KMS-11 (cell line): ENCODE data around the gene ADORA1.

Experiments
- H2AFZ ChIP-seq: fragments of 200-600 bp; sonication (generic); 2 replicates; pipeline ENCODE4 v1.6.1; 2016; ENCODE audit warnings: antibody characterized with exemption, mixed run types, low read depth
- H3K27ac ChIP-seq: fragments of 200-600 bp; sonication (generic); 2 replicates; pipeline ENCODE4 v1.6.1; 2016; ENCODE audit warnings: mild to moderate bottlenecking, mixed run types
- H3K27me3 ChIP-seq: fragments of 200-600 bp; sonication (generic); 2 replicates; pipeline ENCODE4 v1.6.1; 2017; ENCODE audit warnings: mild to moderate bottlenecking, low read depth, mixed run types, moderate library complexity; ENCODE audit not compliant: insufficient read depth
- H3K36me3 ChIP-seq: fragments of 200-600 bp; sonication (generic); 2 replicates; pipeline ENCODE4 v1.6.1; 2017; ENCODE audit warnings: mild to moderate bottlenecking, mixed run types; ENCODE audit not compliant: insufficient read depth
- H3K4me1 ChIP-seq: fragments of 200-600 bp; sonication (generic); 2 replicates; pipeline ENCODE4 v1.6.1; 2016; ENCODE audit warnings: mild to moderate bottlenecking, low read depth, mixed run types; ENCODE audit not compliant: poor library complexity, severe bottlenecking
- H3K4me2 ChIP-seq: fragments of 200-600 bp; sonication (generic); 2 replicates; pipeline ENCODE4 v1.7.0; 2016; ENCODE audit warnings: mild to moderate bottlenecking, mixed run types
- H3K4me3 ChIP-seq: fragments of 200-600 bp; sonication (generic); IDR thresholded peaks from 2 replicates; pipeline ENCODE4 v1.6.1; 2017; ENCODE audit warnings: low read depth, low read length, mixed read lengths; ENCODE audit not compliant: insufficient read depth
- H3K79me2 ChIP-seq: fragments of 200-600 bp; sonication (generic); 2 replicates; pipeline ENCODE4 v1.6.1; 2016; ENCODE audit warnings: low read depth, mixed run types; ENCODE audit not compliant: insufficient read depth
- H3K9ac ChIP-seq: fragments of 200-600 bp; sonication (generic); 2 replicates; pipeline ENCODE4 v1.6.1; 2016; ENCODE audit warnings: mild to moderate bottlenecking, mixed run types
- H4K20me1 ChIP-seq: fragments of 200-600 bp; sonication (generic); 2 replicates; pipeline ENCODE4 v1.6.1; 2016; ENCODE audit warnings: mild to moderate bottlenecking, mixed run types; ENCODE audit not compliant: insufficient read depth
- CTCF ChIP-seq: fragments of 200-600 bp; sonication (generic); conservative IDR thresholded peaks from 2 replicates; pipeline ENCODE4 v1.6.1; 2017; ENCODE audit warnings: low read depth, mild to moderate bottlenecking, antibody characterized with exemption, low read length, moderate library complexity, mixed read lengths

The ADORA1 gene

GRCh38 chr1:203126151-203126865, 1.2 kb upstream of the ADORA1 start:
- Histone ChIP-seq H3K4me1 (no peaks in the 10 kb centered on the region), H3K4me2 (no peak overlapping the region), H2AFZ (no peak overlapping the region)

GRCh38 chr1:203126866-203127665, 460 bp upstream of the ADORA1 start:
- Histone ChIP-seq H4K20me1 (no peaks in the 10 kb centered on the region), H3K9ac (no peak overlapping the region), H3K36me3 (no peaks in the 10 kb centered on the region), H3K4me1 (no peaks in the 10 kb centered on the region), H3K27me3 (peaks cover 55% of the 10 kb centered on the region), H3K79me2 (no peaks in the 10 kb centered on the region), H3K27ac (no peak overlapping the region), H3K4me3 (peak overlapping the region; percentile 53), H3K4me2 (no peak overlapping the region), H2AFZ (no peak overlapping the region)
- no peak; the same call in 1 of the 2 replicates for TF ChIP-seq CTCF

More at GRCh38 chr1:203126151-203126865, 1.2 kb upstream of the ADORA1 start:
- Histone ChIP-seq H3K9ac (no peak overlapping the region), H3K27me3 (peaks cover 60% of the 10 kb centered on the region), H3K79me2 (no peaks in the 10 kb centered on the region), H3K27ac (no peak overlapping the region), H3K36me3 (no peaks in the 10 kb centered on the region), H3K4me3 (no peak overlapping the region), H4K20me1 (no peaks in the 10 kb centered on the region)
- TF ChIP-seq CTCF = peak; percentile 27

GRCh38 chr1:203128431-203128715, 847 bp downstream of the ADORA1 start:
- Histone ChIP-seq H3K27me3 (peaks cover 54% of the 10 kb centered on the region), H3K79me2 (no peaks in the 10 kb centered on the region), H4K20me1 (no peaks in the 10 kb centered on the region), H3K4me1 (no peaks in the 10 kb centered on the region), H3K36me3 (no peaks in the 10 kb centered on the region), H3K9ac (no peak overlapping the region), H2AFZ (peak overlapping the region; percentile 53; the same call in 1 of the 2 replicates), H3K4me3 (peak overlapping the region; percentile 53), H3K4me2 (peak overlapping the region; percentile 24; the same call in 1 of the 2 replicates), H3K27ac (no peak overlapping the region)
- no peak for TF ChIP-seq CTCF

GRCh38 chr1:203128716-203129500, 1.4 kb downstream of the ADORA1 start:
- H3K36me3 ChIP-seq = no peaks in the 10 kb centered on the region
- no peaks in the 10 kb centered on the region for H3K4me1 ChIP-seq
- H3K4me3 ChIP-seq = no peak overlapping the region
- no peak overlapping the region; the same call in 1 of the 2 replicates for H2AFZ ChIP-seq
- no peak overlapping the region for H3K27ac ChIP-seq
- no peaks in the 10 kb centered on the region for H3K79me2 ChIP-seq
- no peaks in the 10 kb centered on the region for H4K20me1 ChIP-seq
- peaks cover 49% of the 10 kb centered on the region for H3K27me3 ChIP-seq
- TF ChIP-seq CTCF = no peak
- H3K9ac ChIP-seq = no peak overlapping the region
- no peak overlapping the region for H3K4me2 ChIP-seq
